ENCODE data around the gene DCXR. TPM values are rescaled to one million over a fixed set of nuclear protein-coding genes. Genes with fewer than 3 reads are reported as not detected.

DCXR gene
- total and polyA plus RNA-seq, 2 of the 4 experiments (the other 2 are of a cell fraction): 36.6 to 139 TPM

GRCh38 chr17:82083533-82084359 lies 46.2 kb upstream of the DCXR start:
- Histone ChIP-seq H3K4ac (ENCODE audit: low read depth, low read length) (no peak overlapping the region), H3K4me1 (ENCODE audit: control insufficient read depth, insufficient read depth, low read length) (no peaks in the 10 kb centered on the region), H3K56ac (ENCODE audit: extremely low read depth, insufficient read depth, low read length) (no peak overlapping the region), H3K4me3 (ENCODE audit: insufficient read depth, low read depth, low read length) (no peak overlapping the region), H3K27me3 (ENCODE audit: control insufficient read depth, insufficient read depth, low read length) (no peaks in the 10 kb centered on the region), H2AFZ (replicated peaks; ENCODE audit: low read length, poor library complexity) (no peak overlapping the region), H3K36me3 (ENCODE audit: control insufficient read depth, insufficient read depth, low read length) (peaks cover 93% of the 10 kb centered on the region), H3K9ac (ENCODE audit: low read depth, low read length) (no peak overlapping the region), H3K9me3 (ENCODE audit: control insufficient read depth, insufficient read depth, low read length) (no peaks in the 10 kb centered on the region), H2BK5ac (ENCODE audit: low read depth, low read length, poor library complexity, severe bottlenecking) (no peak overlapping the region), H2BK20ac (ENCODE audit: low read depth, low read length) (no peak overlapping the region), H2AK9ac (replicated peaks; ENCODE audit: low read depth, low read length, poor library complexity) (no peak overlapping the region), H3K14ac (replicated peaks; ENCODE audit: low read depth, low read length) (no peak overlapping the region), H4K8ac (ENCODE audit: low read depth in 2 of 2, low read length in 2 of 2) (no peak overlapping the region), H3K23ac (ENCODE audit: low read depth, low read length) (no peak overlapping the region), H3K79me1 (ENCODE audit: low read depth in 1 of 2, low read length in 2 of 2) (no peaks in the 10 kb centered on the region; a peak in 1 of 4 replicates), H4K91ac (ENCODE audit: insufficient read depth, low read depth, low read length) (no peak overlapping the region), H3K18ac (ENCODE audit: low read depth, low read length) (no peak overlapping the region), H3K27ac (ENCODE audit: insufficient read depth, low read length) (no peak overlapping the region), H4K5ac (ENCODE audit: low read depth, low read length) (no peak overlapping the region), H3K4me2 (ENCODE audit: low read depth, low read length) (no peak overlapping the region), H3K9me1 (ENCODE audit: insufficient read depth, low read length) (no peaks in the 10 kb centered on the region), H2AK5ac (ENCODE audit: low read depth, low read length) (no peak overlapping the region), H2BK15ac (ENCODE audit: low read depth, low read length) (no peak overlapping the region), H2BK120ac (ENCODE audit: low read depth, low read length) (no peak overlapping the region), H4K20me1 (ENCODE audit: insufficient read depth, low read length) (no peaks in the 10 kb centered on the region; the same call in none of the 2 replicates)
- intact Hi-C loops (cut with micrococcal nuclease) (no loop called here), in situ Hi-C loops (cut with MboI; ENCODE audit: low sequenced_read_pairs) (no loop called here), dilution Hi-C loops (cut with HindIII; ENCODE audit: low sequenced_read_pairs, unreplicated experiment) (no loop called here)
- no TSS peak for BruUV-seq (replicated peaks)
- ChIA-PET CTCF (no interaction called here), POLR2A (ENCODE audit: unreplicated experiment) (no interaction called here)
- DNase-seq: no peak
- TF ChIP-seq RAD21 (IDR thresholded peaks at IDR 0.05; ENCODE audit: low read length): no peak
- 93% methylated on average over 40 of the region's 55 CpGs; no CpG with 5 or more reads in 1 of the 2 experiments for WGBS, 2 experiments (ENCODE audit: extremely low coverage in 2 of 2, insufficient read length in 1 of 2)
- ATAC-seq (ENCODE audit: low read depth): no peak

Measured in IMR-90 (cell line).